ENCODE measurements around the gene LRCH1. TPM values are rescaled to one million over a fixed set of nuclear protein-coding genes. Genes with fewer than 3 reads are reported as not detected.

The LRCH1 gene
- total RNA-seq, 4 donors from 2014 or later: 34.3 to 43.9 (median 40.3) TPM

DNA sequence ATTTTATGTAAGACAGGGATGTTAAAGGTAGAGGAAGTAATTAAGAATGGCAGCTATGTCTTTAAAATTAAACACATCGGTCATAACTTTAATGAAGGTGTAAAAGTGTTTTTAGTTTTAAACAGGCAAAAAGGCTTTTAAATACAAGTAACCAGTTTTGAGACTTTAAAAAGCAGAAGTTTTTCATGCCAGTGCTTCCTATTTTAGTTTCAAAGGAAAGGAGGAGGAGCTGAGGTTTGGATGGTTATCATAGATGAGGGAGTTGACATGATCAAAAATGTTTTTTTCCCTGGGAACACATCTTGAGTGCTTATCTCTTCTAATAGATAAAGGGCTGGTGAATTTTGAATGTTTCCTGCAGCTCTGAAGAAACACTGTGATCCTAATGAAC lies 42.9 kb downstream of the LRCH1 start:
- DNase-seq (ENCODE audit: low spot score in 2 of 2): no peak
- no peak for TF ChIP-seq POLR2A (IDR thresholded peaks at IDR 0.05)
- TF ChIP-seq, protein P1, sequence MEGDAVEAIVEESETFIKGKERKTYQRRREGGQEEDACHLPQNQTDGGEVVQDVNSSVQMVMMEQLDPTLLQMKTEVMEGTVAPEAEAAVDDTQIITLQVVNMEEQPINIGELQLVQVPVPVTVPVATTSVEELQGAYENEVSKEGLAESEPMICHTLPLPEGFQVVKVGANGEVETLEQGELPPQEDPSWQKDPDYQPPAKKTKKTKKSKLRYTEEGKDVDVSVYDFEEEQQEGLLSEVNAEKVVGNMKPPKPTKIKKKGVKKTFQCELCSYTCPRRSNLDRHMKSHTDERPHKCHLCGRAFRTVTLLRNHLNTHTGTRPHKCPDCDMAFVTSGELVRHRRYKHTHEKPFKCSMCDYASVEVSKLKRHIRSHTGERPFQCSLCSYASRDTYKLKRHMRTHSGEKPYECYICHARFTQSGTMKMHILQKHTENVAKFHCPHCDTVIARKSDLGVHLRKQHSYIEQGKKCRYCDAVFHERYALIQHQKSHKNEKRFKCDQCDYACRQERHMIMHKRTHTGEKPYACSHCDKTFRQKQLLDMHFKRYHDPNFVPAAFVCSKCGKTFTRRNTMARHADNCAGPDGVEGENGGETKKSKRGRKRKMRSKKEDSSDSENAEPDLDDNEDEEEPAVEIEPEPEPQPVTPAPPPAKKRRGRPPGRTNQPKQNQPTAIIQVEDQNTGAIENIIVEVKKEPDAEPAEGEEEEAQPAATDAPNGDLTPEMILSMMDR (IDR thresholded peaks at IDR 0.05): no peak
- intact Hi-C loops (cut with DNase I; ENCODE audit: low total_unique reads): no loop called here
- H3K4me3 ChIP-seq (ENCODE audit: low read depth, poor library complexity, severe bottlenecking): no peak overlapping the region
- WGBS, 2 donors: 26 to 35% methylated on average over 1 of the region's 1 CpG

DNA sequence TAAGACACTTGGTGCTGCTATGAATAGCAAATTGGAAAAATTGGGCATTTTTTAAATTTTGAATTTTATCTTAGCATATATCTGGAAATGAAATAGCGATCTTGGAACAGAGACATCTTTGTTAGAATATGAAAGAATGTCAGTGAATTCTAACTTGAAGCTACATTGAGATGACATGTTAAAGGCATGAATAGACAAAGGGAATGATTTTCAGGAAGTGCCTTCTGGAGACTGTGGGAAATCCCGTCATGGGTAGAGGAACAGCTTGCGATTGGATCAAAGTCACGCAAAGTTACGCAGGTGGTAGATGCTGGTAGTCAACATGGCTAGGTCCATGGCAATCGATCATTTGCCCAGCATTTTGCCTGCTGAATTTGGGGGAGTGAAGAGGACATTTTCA lies 43.5 kb downstream of the LRCH1 start:
- intact Hi-C loops (cut with DNase I; ENCODE audit: low total_unique reads): no loop called here
- no peak for DNase-seq (ENCODE audit: low spot score in 2 of 2)
- H3K4me3 ChIP-seq (ENCODE audit: low read depth, poor library complexity, severe bottlenecking): no peak overlapping the region
- 46 to 63% methylated on average over 6 of the region's 6 CpGs for WGBS, 2 donors
- no peak for TF ChIP-seq POLR2A (IDR thresholded peaks at IDR 0.05)
- TF ChIP-seq, protein P1 (IDR thresholded peaks at IDR 0.05): no peak

DNA sequence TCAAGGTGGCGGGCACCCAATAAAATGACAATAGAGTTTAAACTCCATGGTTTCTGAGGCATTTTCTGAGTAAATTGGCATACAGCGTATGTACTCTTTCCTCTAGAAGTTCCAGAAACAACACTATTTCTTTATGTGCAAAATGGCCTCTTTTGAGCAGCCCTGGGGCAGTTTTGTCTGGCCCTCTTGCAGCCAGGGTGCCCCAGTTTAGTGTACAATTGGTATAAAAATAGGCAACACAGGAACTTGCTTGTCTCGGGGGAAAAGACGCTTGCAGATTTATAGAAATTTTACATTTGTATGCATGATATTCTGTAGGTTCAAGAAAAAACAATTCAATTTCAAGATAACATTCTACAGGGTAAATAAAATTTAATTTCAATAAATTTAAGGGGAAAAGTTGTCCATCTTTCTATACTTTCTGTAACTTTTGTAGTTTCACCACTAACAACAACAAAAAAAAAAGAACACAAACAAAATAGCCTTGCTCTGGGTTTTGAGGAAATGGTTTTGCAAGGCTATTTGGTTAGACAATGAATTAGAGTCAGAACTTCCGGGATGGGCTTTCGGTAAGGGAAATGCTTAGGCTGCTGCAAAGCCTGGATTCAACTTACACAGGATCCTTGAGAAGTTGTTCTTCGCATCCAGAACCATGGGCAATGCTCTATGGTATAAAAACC lies 45.3 kb downstream of the LRCH1 start:
- DNase-seq (ENCODE audit: low spot score in 2 of 2): no peak
- WGBS, 2 donors: 76% methylated on average over 7 of the region's 7 CpGs
- intact Hi-C loops (cut with DNase I; ENCODE audit: low total_unique reads): no loop called here
- TF ChIP-seq POLR2A (IDR thresholded peaks at IDR 0.05): no peak
- TF ChIP-seq, protein P1 (IDR thresholded peaks at IDR 0.05): no peak
- no peak overlapping the region for H3K4me3 ChIP-seq (ENCODE audit: low read depth, poor library complexity, severe bottlenecking)

DNA sequence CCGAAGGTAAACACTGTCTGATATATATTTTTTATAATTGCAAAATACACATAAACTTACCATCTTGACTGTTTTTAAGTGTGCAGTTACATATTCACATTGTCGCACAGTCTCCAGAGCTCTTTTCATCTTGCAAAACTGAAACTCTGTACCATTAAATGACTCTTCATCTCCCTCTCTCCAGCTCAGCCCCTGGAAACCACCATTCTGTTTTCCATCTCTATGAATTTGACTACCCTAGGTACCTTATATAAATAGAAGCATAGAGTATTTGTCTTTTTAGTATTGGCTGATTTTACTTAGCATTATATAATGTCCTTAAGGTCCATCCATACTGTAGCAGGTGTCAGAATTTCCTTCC lies 45.8 kb downstream of the LRCH1 start:
- DNase-seq (ENCODE audit: low spot score in 2 of 2): no peak
- intact Hi-C loops (cut with DNase I; ENCODE audit: low total_unique reads): no loop called here
- TF ChIP-seq POLR2A (IDR thresholded peaks at IDR 0.05): no peak
- WGBS, 2 donors: 79 to 86% methylated on average over 2 of the region's 2 CpGs
- no peak overlapping the region for H3K4me3 ChIP-seq (ENCODE audit: low read depth, poor library complexity, severe bottlenecking)

DNA sequence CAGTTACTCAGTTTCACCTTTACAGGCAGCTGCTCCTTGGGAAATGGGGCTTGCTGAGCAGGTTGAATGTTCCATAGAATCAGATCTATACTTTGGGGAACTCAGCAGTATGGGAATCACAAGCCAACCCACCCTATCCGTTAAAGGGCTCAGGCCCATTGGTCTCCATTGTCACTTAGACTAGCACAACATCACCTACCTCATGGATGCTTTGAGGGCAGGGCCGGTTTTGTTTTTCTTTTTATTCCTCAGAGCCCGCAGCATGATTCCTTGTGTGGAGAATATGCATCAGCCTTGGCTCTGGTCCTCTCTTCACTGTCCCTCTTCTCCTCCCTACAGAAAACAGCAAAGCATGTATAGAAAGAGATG lies 48.0 kb downstream of the LRCH1 start:
- 74 to 85% methylated on average over 3 of the region's 3 CpGs for WGBS, 2 donors
- no peak for TF ChIP-seq POLR2A (IDR thresholded peaks at IDR 0.05)
- TF ChIP-seq, protein P1 (IDR thresholded peaks at IDR 0.05): no peak
- intact Hi-C loops (cut with DNase I; ENCODE audit: low total_unique reads): no loop called here

DNA sequence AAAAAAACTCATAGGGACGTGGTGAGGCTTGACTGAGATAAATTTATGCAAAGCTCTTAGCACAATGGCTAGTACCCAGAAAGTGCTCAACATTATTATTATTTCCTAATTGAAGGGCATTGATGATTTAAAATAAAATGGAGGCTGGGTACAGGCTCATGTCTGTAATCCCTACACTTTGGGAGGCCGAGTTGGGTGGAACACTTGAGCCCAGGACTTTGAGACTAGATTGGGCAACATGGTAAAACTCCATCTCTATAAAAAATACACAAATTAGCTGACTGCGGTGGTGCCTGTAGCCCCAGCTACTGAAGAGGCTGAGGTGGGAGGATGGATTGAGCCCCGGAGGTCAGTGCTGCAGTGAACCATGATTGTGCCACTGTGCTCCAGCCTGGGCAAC lies 49.6 kb downstream of the LRCH1 start:
- 84 to 92% methylated on average over 4 of the region's 4 CpGs for WGBS, 2 donors
- intact Hi-C loops (cut with DNase I; ENCODE audit: low total_unique reads): no loop called here
- no peak for TF ChIP-seq POLR2A (IDR thresholded peaks at IDR 0.05)
- TF ChIP-seq, protein P1 (IDR thresholded peaks at IDR 0.05): no peak
- no peak for DNase-seq (ENCODE audit: low spot score in 2 of 2)
- H3K4me3 ChIP-seq (ENCODE audit: low read depth, poor library complexity, severe bottlenecking): no peak overlapping the region

More for the DNA sequence above, 48.0 kb downstream of the LRCH1 start:
- H3K4me3 ChIP-seq (ENCODE audit: low read depth, poor library complexity, severe bottlenecking): no peak overlapping the region
- DNase-seq (ENCODE audit: low spot score in 2 of 2): no peak

All from lower leg skin (tissue), 4 donors.